Esophagus (tissue), 2 donors: ENCODE measurements around the gene SPATA31E1. TPM values are rescaled to one million over a fixed set of nuclear protein-coding genes. Genes with fewer than 3 reads are reported as not detected.

Experiments used
- H3K27ac ChIP-seq, 2 donors: one replicate each; pipeline ENCODE4 v1.5.1; 2013; ENCODE audit warnings: low read depth in 2 of 2, mild to moderate bottlenecking in 2 of 2, inconsistent platforms in 1 of 2, low read length in 1 of 2, moderate library complexity in 1 of 2
- H3K27me3 ChIP-seq, 2 donors: one replicate each; pipeline ENCODE4 v1.6.1; 2013; ENCODE audit warnings: low read length in 2 of 2, control low read depth in 1 of 2, mild to moderate bottlenecking in 1 of 2; ENCODE audit not compliant: insufficient read depth in 2 of 2, control insufficient read depth in 1 of 2
- H3K36me3 ChIP-seq, 2 donors: one replicate each; pipeline ENCODE4 v1.6.1; 2013; ENCODE audit warnings: low read length in 1 of 2; ENCODE audit not compliant: control insufficient read depth in 2 of 2, insufficient read depth in 2 of 2
- H3K4me1 ChIP-seq, 2 donors: one replicate each; pipeline ENCODE4 v1.6.1; 2013; ENCODE audit warnings: low read length in 1 of 2; ENCODE audit not compliant: control insufficient read depth in 2 of 2, insufficient read depth in 2 of 2
- H3K4me3 ChIP-seq, 2 donors: one replicate each; pipeline ENCODE4 v1.5.1; 2013; ENCODE audit warnings: low read length in 2 of 2, mild to moderate bottlenecking in 2 of 2, low read depth in 1 of 2, moderate library complexity in 1 of 2
- H3K9me3 ChIP-seq, 2 donors: one replicate each; pipeline ENCODE4 v1.6.1; 2013; ENCODE audit warnings: mild to moderate bottlenecking in 2 of 2, low read depth in 1 of 2, low read length in 1 of 2, moderate library complexity in 1 of 2; ENCODE audit not compliant: control insufficient read depth in 2 of 2, insufficient read depth in 1 of 2
- WGBS, 2 donors: extraction: QIAGEN DNeasy Blood & Tissue Kit; methylation state at CpG; one replicate each; pipeline ENCODE4 v1.1.7; 2013; 5-methylcytosine and 5-hydroxymethylcytosine counted together
- polyA plus RNA-seq, 2 donors: library from polyadenylated mRNA; stranded (reverse); fragments of 200-250 nt; gene quantifications; one replicate each; pipeline ENCODE4 v1.2.3, GENCODE V29; 2013
- donor health status: healthy with polysubstance abuse.
- donor health status: Bipolar disorder and iron deficiency.

The SPATA31E1 gene
- polyA plus RNA-seq, 2 donors: not detected

GRCh38 chr9:87871425-87872078 is 11.1 kb upstream of the SPATA31E1 start:
- Histone ChIP-seq H3K4me3 (no peak overlapping the region), H3K9me3 (peaks cover 0 to 2% of the 10 kb centered on the region in 2 donors), H3K27me3 (no peaks in the 10 kb centered on the region), H3K4me1 (no peaks in the 10 kb centered on the region), H3K27ac (no peak overlapping the region), H3K36me3 (no peaks in the 10 kb centered on the region)
- 84 to 86% methylated on average over 7 of the region's 7 CpGs for WGBS, 2 donors

DNA sequence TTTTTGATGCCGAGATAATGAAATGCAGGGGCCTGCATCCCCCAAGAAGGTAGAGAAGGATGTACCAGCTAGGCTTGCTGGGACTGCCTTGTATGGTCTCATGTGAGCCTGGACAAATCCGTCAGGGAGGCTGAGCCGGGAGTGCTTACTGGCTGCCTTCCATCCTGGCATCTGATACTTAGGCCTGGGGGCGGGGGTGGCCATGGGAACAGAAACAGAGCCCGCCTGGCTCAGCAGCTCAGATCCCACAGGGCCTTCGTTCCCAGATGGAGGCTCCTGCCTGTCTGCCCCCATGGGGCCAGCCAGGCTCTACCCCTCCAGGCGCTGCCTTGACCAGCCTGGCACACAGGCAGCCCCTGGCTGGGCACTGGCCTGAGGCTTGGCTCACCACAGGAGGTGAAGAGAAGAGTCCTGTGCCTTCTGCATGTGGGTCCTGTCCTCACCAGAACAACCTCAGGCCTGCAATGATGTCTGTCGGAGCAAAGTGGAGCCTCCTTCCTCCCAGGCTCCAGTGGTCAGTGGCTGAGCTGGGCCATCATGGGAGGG is 10.5 kb upstream of the SPATA31E1 start:
- WGBS, 2 donors: 56 to 65% methylated on average over 7 to 8 of the region's 8 CpGs
- H3K4me3 ChIP-seq: no peak overlapping the region

DNA sequence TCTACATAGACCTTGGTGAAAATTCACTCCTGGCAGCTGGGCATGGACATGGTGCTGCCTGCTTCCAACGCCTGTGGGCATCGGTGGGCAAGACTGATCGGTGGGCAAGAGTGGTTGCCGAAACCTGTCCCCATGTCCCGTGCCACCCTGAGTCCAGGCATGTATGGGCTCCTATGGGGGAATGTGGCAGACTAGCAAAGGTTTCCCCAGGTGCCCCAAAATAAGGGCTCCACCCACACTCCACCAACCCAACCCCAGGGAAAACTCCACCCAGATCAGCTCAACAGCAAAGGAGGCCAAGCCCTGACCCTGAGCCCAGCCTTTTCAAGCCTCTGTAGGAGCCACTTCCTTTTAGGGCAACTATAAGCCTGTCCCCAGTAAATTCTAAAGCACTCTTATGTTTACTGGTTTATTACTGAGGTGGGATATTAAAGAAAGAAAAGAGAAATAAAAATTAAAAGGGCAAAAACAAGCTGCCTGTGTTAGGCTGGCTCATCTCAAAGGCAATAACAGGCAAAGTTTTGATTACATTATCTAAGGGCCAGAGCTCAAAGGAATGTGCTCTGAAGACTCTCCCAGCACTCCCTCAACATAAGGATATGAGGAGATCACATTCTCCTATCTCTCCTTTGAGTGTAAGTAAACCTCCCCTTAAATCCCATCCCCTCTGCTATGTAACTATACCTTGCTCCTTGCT is 8.9 kb upstream of the SPATA31E1 start:
- 94 to 95% methylated on average over 5 of the region's 5 CpGs for WGBS, 2 donors
- Histone ChIP-seq H3K4me1 (no peaks in the 10 kb centered on the region), H3K27ac (no peak overlapping the region), H3K36me3 (no peaks in the 10 kb centered on the region), H3K4me3 (no peak overlapping the region), H3K9me3 (peaks cover 0 to 2% of the 10 kb centered on the region in 2 donors), H3K27me3 (no peaks in the 10 kb centered on the region)

More for the DNA sequence above, 10.5 kb upstream of the SPATA31E1 start:
- no peak overlapping the region for H3K27ac ChIP-seq
- no peaks in the 10 kb centered on the region for H3K27me3 ChIP-seq
- H3K36me3 ChIP-seq: no peaks in the 10 kb centered on the region
- no peaks in the 10 kb centered on the region for H3K4me1 ChIP-seq
- H3K9me3 ChIP-seq: peaks cover 0 to 2% of the 10 kb centered on the region in 2 donors

- Histone ChIP-seq H3K9me3 (peaks cover 0 to 2% of the 10 kb centered on the region in 2 donors), H3K4me3 (no peak overlapping the region), H3K36me3 (no peaks in the 10 kb centered on the region), H3K27me3 (no peaks in the 10 kb centered on the region), H3K4me1 (no peaks in the 10 kb centered on the region), H3K27ac (no peak overlapping the region)
- 57 to 61% methylated on average over 7 of the region's 7 CpGs for WGBS, 2 donors
These were observed 8.4 kb upstream of the SPATA31E1 start for GRCh38 chr9:87874304-87874623.

GRCh38 chr9:87875060-87875459 is 7.6 kb upstream of the SPATA31E1 start:
- Histone ChIP-seq H3K9me3 (no peaks in the 10 kb centered on the region), H3K4me1 (no peaks in the 10 kb centered on the region), H3K36me3 (no peaks in the 10 kb centered on the region), H3K4me3 (no peak overlapping the region), H3K27me3 (no peaks in the 10 kb centered on the region), H3K27ac (no peak overlapping the region)

GRCh38 chr9:87875831-87876545 is 6.7 kb upstream of the SPATA31E1 start:
- H3K9me3 ChIP-seq: no peaks in the 10 kb centered on the region
- H3K36me3 ChIP-seq: no peaks in the 10 kb centered on the region
- H3K4me3 ChIP-seq: no peak overlapping the region
- WGBS, 2 donors: 74 to 86% methylated on average over 5 of the region's 5 CpGs
- H3K27ac ChIP-seq: no peak overlapping the region
- no peaks in the 10 kb centered on the region for H3K27me3 ChIP-seq
- no peaks in the 10 kb centered on the region for H3K4me1 ChIP-seq

DNA sequence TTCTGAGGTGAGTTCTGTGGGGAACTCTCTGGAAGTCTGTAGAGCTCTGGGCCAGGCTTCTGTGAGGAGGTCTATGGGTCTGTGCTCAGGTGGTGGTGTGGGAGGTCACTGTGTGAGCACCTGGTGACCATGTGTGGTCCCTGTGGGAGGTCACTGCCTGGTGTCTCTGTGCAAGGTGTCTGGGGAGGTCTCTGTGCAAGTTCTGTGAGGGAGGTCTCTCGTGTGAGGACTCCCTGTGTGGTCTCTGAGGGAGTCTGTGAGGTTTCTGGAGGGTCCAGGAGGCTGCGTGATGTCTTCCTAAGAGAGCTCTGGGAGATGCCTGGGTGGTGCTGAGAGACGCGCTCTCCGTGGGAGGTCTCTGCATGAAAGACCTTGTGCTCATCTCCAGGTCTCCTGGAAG is 6.0 kb upstream of the SPATA31E1 start:
- Histone ChIP-seq H3K36me3 (no peaks in the 10 kb centered on the region), H3K4me1 (no peaks in the 10 kb centered on the region), H3K27me3 (no peaks in the 10 kb centered on the region), H3K4me3 (no peak overlapping the region), H3K27ac (no peak overlapping the region), H3K9me3 (no peaks in the 10 kb centered on the region)
- 87 to 89% methylated on average over 5 of the region's 5 CpGs for WGBS, 2 donors

DNA sequence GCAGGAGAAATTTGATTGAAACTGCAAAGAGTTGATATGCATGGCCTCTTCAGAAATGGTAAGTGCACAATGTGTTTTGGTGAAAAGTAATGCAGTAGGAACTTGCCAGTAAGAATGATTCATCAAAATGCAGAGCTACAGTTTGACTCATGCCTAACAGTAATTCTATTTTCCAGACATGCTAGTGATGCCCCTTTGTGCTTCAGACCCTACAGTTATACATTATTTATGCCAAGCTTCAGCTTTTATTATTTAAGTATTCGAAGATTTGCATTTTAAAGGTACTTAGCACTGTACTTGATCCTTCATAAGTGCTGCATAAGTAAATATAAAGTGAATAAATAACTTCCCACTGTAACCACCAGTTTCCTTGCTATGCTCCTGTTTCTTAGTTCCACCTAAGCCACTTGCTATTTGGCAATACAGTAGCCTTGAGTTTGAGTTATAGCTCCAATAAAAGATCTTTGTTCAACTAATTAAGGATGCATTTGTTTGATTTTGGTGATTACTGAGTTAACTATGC is 3.6 kb upstream of the SPATA31E1 start:
- Histone ChIP-seq H3K27me3 (no peaks in the 10 kb centered on the region), H3K36me3 (no peaks in the 10 kb centered on the region), H3K4me3 (no peak overlapping the region), H3K9me3 (no peaks in the 10 kb centered on the region), H3K4me1 (no peaks in the 10 kb centered on the region), H3K27ac (no peak overlapping the region)
- WGBS, 2 donors: 71 to 77% methylated on average over 1 of the region's 1 CpG

DNA sequence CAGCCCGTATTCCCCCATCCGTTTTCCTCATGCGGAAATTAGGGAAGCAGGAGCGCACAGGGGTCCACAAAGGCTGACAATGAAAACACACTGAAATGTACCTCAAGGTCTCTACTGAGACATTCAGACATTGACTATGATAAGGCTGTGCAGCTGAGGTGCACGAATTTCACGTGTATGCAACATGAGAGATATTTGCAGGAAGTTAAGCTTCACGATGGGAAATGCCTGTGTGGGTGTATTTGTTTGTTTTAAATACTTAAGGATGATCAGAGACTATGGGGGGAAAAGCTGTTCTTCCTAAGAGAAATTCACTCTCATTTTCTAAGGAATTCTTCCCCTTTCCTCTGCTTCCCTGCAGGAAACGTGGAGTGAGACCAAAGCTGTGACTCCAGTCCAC is 2.6 kb upstream of the SPATA31E1 start:
- Histone ChIP-seq H3K36me3 (no peaks in the 10 kb centered on the region), H3K27me3 (no peaks in the 10 kb centered on the region)
- 55 to 64% methylated on average over 8 of the region's 8 CpGs for WGBS, 2 donors

More for the DNA sequence above, 2.6 kb upstream of the SPATA31E1 start:
- Histone ChIP-seq H3K27ac (no peak overlapping the region), H3K9me3 (no peaks in the 10 kb centered on the region), H3K4me1 (no peaks in the 10 kb centered on the region), H3K4me3 (no peak overlapping the region)
